ENCODE data around the gene PALM.

The PALM gene

GRCh38 chr19:752652-753517 lies 44.1 kb downstream of the PALM start:
- DNase-seq, result no peak

GRCh38 chr19:754530-754929 lies 45.8 kb downstream of the PALM start:
- DNase-seq, result no peak

- DNase-seq, result no peak
Observed at GRCh38 chr19:755063-755462, 46.3 kb downstream of the PALM start.

- DNase-seq, result no peak
Observed at GRCh38 chr19:756236-756635, 47.5 kb downstream of the PALM start.

- DNase-seq, result no peak
Observed at GRCh38 chr19:756821-757688, 48.3 kb downstream of the PALM start.

GRCh38 chr19:757811-758668 lies 49.3 kb downstream of the PALM start:
- no peak for DNase-seq

- DNase-seq, result no peak
Observed at GRCh38 chr19:763181-763580, 54.4 kb downstream of the PALM start.

- no peak for DNase-seq
Observed at GRCh38 chr19:763869-764268, 55.1 kb downstream of the PALM start.

GRCh38 chr19:764301-764700 lies 55.6 kb downstream of the PALM start:
- DNase-seq, result no peak

GRCh38 chr19:765179-765738 lies 56.5 kb downstream of the PALM start:
- DNase-seq, result no peak

GRCh38 chr19:768424-768823 lies 59.7 kb downstream of the PALM start:
- no peak for DNase-seq

GRCh38 chr19:769616-770015 lies 60.9 kb downstream of the PALM start:
- DNase-seq, result no peak

GRCh38 chr19:771332-771785 lies 62.6 kb downstream of the PALM start:
- DNase-seq, result no peak

- no peak for DNase-seq
Observed at GRCh38 chr19:772063-772462, 63.3 kb downstream of the PALM start.

GRCh38 chr19:772730-773436 lies 64.1 kb downstream of the PALM start:
- no peak for DNase-seq

GRCh38 chr19:776549-776948 lies 67.8 kb downstream of the PALM start:
- no peak for DNase-seq

- DNase-seq, result no peak
Observed at GRCh38 chr19:778910-779653, 70.3 kb downstream of the PALM start.

GRCh38 chr19:780935-781334 lies 72.2 kb downstream of the PALM start:
- no peak for DNase-seq

- no peak for DNase-seq
Observed at GRCh38 chr19:781800-782184, 73.1 kb downstream of the PALM start.

- DNase-seq, result no peak
Observed at GRCh38 chr19:782185-782877, 73.6 kb downstream of the PALM start.
